GM23248 (cell line): Measurements from ENCODE around the gene ATP7B.

ENCODE experiments used
- EZH2 ChIP-seq: fragments of 200-600 bp; sonication (generic); IDR thresholded peaks from 2 replicates; pipeline ENCODE4 v1.6.1; 2018; ENCODE audit warnings: antibody characterized with exemption, mild to moderate bottlenecking; ENCODE audit not compliant: insufficient read depth, poor library complexity, severe bottlenecking
- EZH2phosphoT487 ChIP-seq: fragments of 200-600 bp; sonication (generic); IDR thresholded peaks from 2 replicates; pipeline ENCODE4 v1.6.1; 2018; ENCODE audit warnings: antibody characterized with exemption, moderate library complexity, mild to moderate bottlenecking, low read depth; ENCODE audit not compliant: insufficient read depth

DNA sequence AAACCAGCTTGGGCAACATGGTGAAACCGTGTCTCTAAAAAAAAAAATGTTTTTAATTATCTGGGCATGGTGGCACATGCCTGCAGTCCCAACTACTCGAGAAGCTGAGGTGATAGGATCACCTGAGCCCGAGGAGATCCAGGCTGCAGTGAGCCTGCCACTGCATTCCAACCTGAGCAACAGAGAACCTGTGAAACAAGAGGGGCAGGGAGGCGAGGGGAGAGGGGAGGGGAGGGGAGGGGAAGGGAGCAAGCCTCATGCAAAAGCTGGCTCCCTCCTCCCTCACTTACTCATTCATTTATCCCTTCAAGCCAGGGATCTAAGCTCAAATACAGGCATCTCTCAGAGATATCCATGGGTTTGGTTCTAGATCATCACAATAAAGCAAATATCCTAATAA lies 8.9 kb downstream of the ATP7B start:
- TF ChIP-seq EZH2 (no peak), EZH2phosphoT487 (no peak)
